ENCODE data around the gene STARD9.

Gene STARD9

GRCh38 chr15:42681119-42681518 lies 105.7 kb downstream of the STARD9 start:
- Histone ChIP-seq H3K4me1 (ENCODE audit: insufficient read depth, low read length, poor library complexity, severe bottlenecking) (no peaks in the 10 kb centered on the region), H3K27me3 (ENCODE audit: insufficient read depth, low read length, poor library complexity, severe bottlenecking) (no peaks in the 10 kb centered on the region), H3F3A (ENCODE audit: low read depth) (no peaks in the 10 kb centered on the region), H3K4me2 (ENCODE audit: low read depth, low read length, poor library complexity, severe bottlenecking) (no peak overlapping the region), H3K36me3 (ENCODE audit: insufficient read depth, low read length) (peaks cover 91% of the 10 kb centered on the region), H3K9me3 (ENCODE audit: insufficient read depth, low read depth, low read length) (no peaks in the 10 kb centered on the region), H3K79me2 (ENCODE audit: insufficient read depth, low read length) (no peaks in the 10 kb centered on the region), H3K9ac (ENCODE audit: low read depth, low read length, poor library complexity, severe bottlenecking) (no peak overlapping the region), H4K20me1 (ENCODE audit: insufficient read depth, low read length, poor library complexity, severe bottlenecking) (no peaks in the 10 kb centered on the region), H2AFZ (ENCODE audit: low read length) (no peak overlapping the region), H3K4me3 (ENCODE audit: low read length, poor library complexity, severe bottlenecking) (no peak overlapping the region), H3K9me2 (replicated peaks; ENCODE audit: low read depth, low read length) (no peaks in the 10 kb centered on the region)
- TF ChIP-seq EZH2phosphoT487 (IDR thresholded peaks at IDR 0.05; ENCODE audit: borderline replicate concordance), result no peak
- no peak for TF ChIP-seq CTCF (conservative IDR thresholded peaks at IDR 0.05; ENCODE audit: low read length)

- Histone ChIP-seq H3K36me3 (ENCODE audit: insufficient read depth, low read length) (peaks cover 68% of the 10 kb centered on the region), H3K79me2 (ENCODE audit: insufficient read depth, low read length) (no peaks in the 10 kb centered on the region)
Measured at GRCh38 chr15:42686281-42686680, 110.9 kb downstream of the STARD9 start.

GRCh38 chr15:42687740-42688139 lies 112.3 kb downstream of the STARD9 start:
- TF ChIP-seq CTCF (conservative IDR thresholded peaks at IDR 0.05; ENCODE audit: low read length) (no peak), EZH2phosphoT487 (IDR thresholded peaks at IDR 0.05; ENCODE audit: borderline replicate concordance) (no peak)
- Histone ChIP-seq H4K20me1 (ENCODE audit: insufficient read depth, low read length, poor library complexity, severe bottlenecking) (no peaks in the 10 kb centered on the region), H3K9me3 (ENCODE audit: insufficient read depth, low read depth, low read length) (no peaks in the 10 kb centered on the region), H3K36me3 (ENCODE audit: insufficient read depth, low read length) (peaks cover 65% of the 10 kb centered on the region; the same call in 1 of the 2 replicates), H3K4me3 (ENCODE audit: low read length, poor library complexity, severe bottlenecking) (no peak overlapping the region), H3K9me2 (replicated peaks; ENCODE audit: low read depth, low read length) (no peaks in the 10 kb centered on the region), H3K79me2 (ENCODE audit: insufficient read depth, low read length) (no peaks in the 10 kb centered on the region), H3F3A (ENCODE audit: low read depth) (no peaks in the 10 kb centered on the region), H3K9ac (ENCODE audit: low read depth, low read length, poor library complexity, severe bottlenecking) (no peak overlapping the region), H3K27me3 (ENCODE audit: insufficient read depth, low read length, poor library complexity, severe bottlenecking) (no peaks in the 10 kb centered on the region), H2AFZ (ENCODE audit: low read length) (no peak overlapping the region), H3K4me1 (ENCODE audit: insufficient read depth, low read length, poor library complexity, severe bottlenecking) (peaks cover 12% of the 10 kb centered on the region), H3K4me2 (ENCODE audit: low read depth, low read length, poor library complexity, severe bottlenecking) (no peak overlapping the region)

More at GRCh38 chr15:42686281-42686680, 110.9 kb downstream of the STARD9 start:
- no peak for TF ChIP-seq EZH2phosphoT487 (IDR thresholded peaks at IDR 0.05; ENCODE audit: borderline replicate concordance)
- no peak for TF ChIP-seq CTCF (conservative IDR thresholded peaks at IDR 0.05; ENCODE audit: low read length)
- no peak overlapping the region for H3K4me3 ChIP-seq (ENCODE audit: low read length, poor library complexity, severe bottlenecking)
- H3K4me1 ChIP-seq (ENCODE audit: insufficient read depth, low read length, poor library complexity, severe bottlenecking), result peaks cover 9% of the 10 kb centered on the region
- H3K27me3 ChIP-seq (ENCODE audit: insufficient read depth, low read length, poor library complexity, severe bottlenecking), result no peaks in the 10 kb centered on the region
- H4K20me1 ChIP-seq (ENCODE audit: insufficient read depth, low read length, poor library complexity, severe bottlenecking), result no peaks in the 10 kb centered on the region
- H2AFZ ChIP-seq (ENCODE audit: low read length), result no peak overlapping the region
- no peak overlapping the region for H3K9ac ChIP-seq (ENCODE audit: low read depth, low read length, poor library complexity, severe bottlenecking)
- H3F3A ChIP-seq (ENCODE audit: low read depth), result no peaks in the 10 kb centered on the region
- H3K9me3 ChIP-seq (ENCODE audit: insufficient read depth, low read depth, low read length), result no peaks in the 10 kb centered on the region
- H3K9me2 ChIP-seq (replicated peaks; ENCODE audit: low read depth, low read length), result no peaks in the 10 kb centered on the region
- no peak overlapping the region for H3K4me2 ChIP-seq (ENCODE audit: low read depth, low read length, poor library complexity, severe bottlenecking)
